SK-N-SH (cell line): Measurements from ENCODE around the gene BHMT. TPM values are rescaled to one million over a fixed set of nuclear protein-coding genes. Genes with fewer than 3 reads are reported as not detected.

ENCODE experiments used
- CTCF ChIA-PET: fragments of 300-600, 350-600 bp; formaldehyde crosslinking; extraction: SDS; loops from one replicate; lab custom pipeline; 2021; lab: Yijun Ruan, JAX
- POLR2A ChIA-PET: fragments of 350-600 bp; sonication (Branson Sonifier 250); formaldehyde crosslinking; extraction: SDS; loops from one replicate; lab custom pipeline; 2020; ENCODE audit warnings: antibody characterized with exemption, inconsistent platforms; lab: Yijun Ruan, JAX
- DNase-seq: peaks from one replicate; pipeline ENCODE4 v3.0.0; 2012
- H2AFZ ChIP-seq: fragments of 200-600 bp; sonication (generic); 2 replicates; pipeline ENCODE4 v1.8.1; 2016; ENCODE audit warnings: antibody characterized with exemption, mild to moderate bottlenecking, low read depth
- H3F3A ChIP-seq: fragments of 200-600 bp; sonication (generic); replicated peaks from 2 replicates; pipeline ENCODE3; 2016; ENCODE audit warnings: antibody characterized with exemption, mild to moderate bottlenecking; ENCODE audit not compliant: insufficient read depth
- H3K27ac ChIP-seq, 2 experiments: fragments of 200-500 bp in 1 of 2; fragments of 200-600 bp in 1 of 2; sonication (Bioruptor generic) in 1 of 2; sonication (generic), shearing (Covaris generic) in 1 of 2; 2 replicates each; pipeline versions ENCODE4 v1.5.1 to v1.6.1; 2014 to 2016; ENCODE audit warnings: low read depth in 2 of 2, inconsistent platforms in 1 of 2, low read length in 1 of 2, mild to moderate bottlenecking in 1 of 2, mixed read lengths in 1 of 2
- H3K27me3 ChIP-seq: fragments of 200-600 bp; sonication (generic), shearing (Covaris generic); 2 replicates; pipeline ENCODE4 v1.6.1; 2016; ENCODE audit warnings: mixed run types; ENCODE audit not compliant: insufficient read depth
- H3K36me3 ChIP-seq, 2 experiments: fragments of 200-500 bp in 1 of 2; fragments of 200-600 bp in 1 of 2; sonication (Bioruptor generic) in 1 of 2; sonication (generic) in 1 of 2; replicated peaks in 1 of 2; 2 replicates each; pipeline versions ENCODE3 to v1.5.1; 2014 to 2016; ENCODE audit warnings: low read length in 1 of 2, mild to moderate bottlenecking in 1 of 2; ENCODE audit not compliant: insufficient read depth in 2 of 2, control insufficient read depth in 1 of 2
- H3K4me1 ChIP-seq, 2 experiments: fragments of 200-500 bp in 1 of 2; fragments of 200-600 bp in 1 of 2; sonication (Bioruptor generic) in 1 of 2; sonication (generic), shearing (Covaris generic) in 1 of 2; 2 replicates each; pipeline versions ENCODE4 v1.5.1 to v1.6.1; 2014 to 2016; ENCODE audit warnings: low read depth in 1 of 2, low read length in 1 of 2, mixed run types in 1 of 2; ENCODE audit not compliant: insufficient read depth in 2 of 2, control insufficient read depth in 1 of 2
- H3K4me2 ChIP-seq: fragments of 200-600 bp; sonication (generic), shearing (Covaris generic); 2 replicates; pipeline ENCODE4 v1.6.1; 2017; ENCODE audit warnings: mixed run types
- H3K4me3 ChIP-seq, 2 experiments: fragments of 200-500 bp in 1 of 2; fragments of 200-600 bp in 1 of 2; sonication (Bioruptor generic) in 1 of 2; sonication (generic), shearing (Covaris generic) in 1 of 2; 2 replicates each; pipeline versions ENCODE4 v1.5.1 to v1.8.1; 2014 to 2016; ENCODE audit warnings: low read depth in 2 of 2, inconsistent platforms in 1 of 2, low read length in 1 of 2, mild to moderate bottlenecking in 1 of 2, mixed read lengths in 1 of 2, moderate library complexity in 1 of 2
- H3K79me2 ChIP-seq: fragments of 200-600 bp; sonication (generic); 2 replicates; pipeline ENCODE4 v1.8.1; 2017; ENCODE audit warnings: mild to moderate bottlenecking; ENCODE audit not compliant: insufficient read depth
- H3K9ac ChIP-seq: fragments of 200-600 bp; sonication (generic); 2 replicates; pipeline ENCODE4 v1.6.1; 2017; ENCODE audit warnings: mixed run types
- H3K9me2 ChIP-seq: fragments of 200-600 bp; sonication (generic); 2 replicates; pipeline ENCODE4 v1.6.1; 2017; ENCODE audit warnings: mixed run types
- H3K9me3 ChIP-seq: fragments of 200-600 bp; sonication (generic); 2 replicates; pipeline ENCODE4 v1.6.1; 2017; ENCODE audit warnings: mixed run types, mild to moderate bottlenecking, moderate library complexity
- H4K20me1 ChIP-seq: fragments of 200-600 bp; sonication (generic); 2 replicates; pipeline ENCODE4 v1.6.1; 2017; ENCODE audit warnings: mild to moderate bottlenecking, mixed run types; ENCODE audit not compliant: insufficient read depth
- CHD2 ChIP-seq: fragments of 150-350 bp; IDR thresholded peaks from 2 replicates; pipeline ENCODE4 v1.6.1; 2018; ENCODE audit warnings: low read length; ENCODE audit not compliant: partially characterized antibody
- CTCF ChIP-seq: fragments of 200-600 bp; sonication (generic); IDR thresholded peaks from 2 replicates; pipeline ENCODE4 v1.6.1; 2017; ENCODE audit warnings: antibody characterized with exemption, mild to moderate bottlenecking, moderate library complexity
- EP300 ChIP-seq, 2 experiments: IDR thresholded peaks; 2 replicates each; pipeline versions ENCODE4 v1.4.0 to v1.6.1; 2012; ENCODE audit warnings: borderline replicate concordance in 1 of 2, low read depth in 1 of 2, low read length in 1 of 2
- EZH2phosphoT487 ChIP-seq: fragments of 200-600 bp; sonication (generic); IDR thresholded peaks from 2 replicates; pipeline ENCODE4 v1.6.1; 2017; ENCODE audit warnings: low read depth, mixed run types, mild to moderate bottlenecking, antibody characterized with exemption, moderate library complexity, borderline replicate concordance
- FOXJ3 ChIP-seq: sonication (generic); formaldehyde crosslinking; IDR thresholded peaks from 2 replicates; pipeline ENCODE4 v1.5.1; 2020; ENCODE audit warnings: mild to moderate bottlenecking, missing genetic modification reagents
- IRF3 ChIP-seq: fragments of 150-350 bp; IDR thresholded peaks from 2 replicates; pipeline ENCODE4 v1.6.1; 2016; ENCODE audit warnings: mild to moderate bottlenecking, low read depth, low read length
- MAX ChIP-seq: IDR thresholded peaks from 2 replicates; pipeline ENCODE4 v1.4.0; 2012; ENCODE audit warnings: low read depth
- MEF2A ChIP-seq: IDR thresholded peaks from 2 replicates; pipeline ENCODE4 v1.4.0; 2012; ENCODE audit warnings: low read depth, borderline replicate concordance
- MXI1 ChIP-seq: IDR thresholded peaks from 2 replicates; pipeline ENCODE4 v1.6.1; 2012; ENCODE audit warnings: mild to moderate bottlenecking, low read depth, low read length, improper control_type of control experiment
- RAD21 ChIP-seq: IDR thresholded peaks from 2 replicates; pipeline ENCODE4 v1.6.1; 2012; ENCODE audit warnings: mild to moderate bottlenecking, low read length
- RCOR1 ChIP-seq: fragments of 150-350 bp; IDR thresholded peaks from 2 replicates; pipeline ENCODE4 v1.6.1; 2017; ENCODE audit warnings: antibody characterized with exemption, low read length
- REST ChIP-seq: IDR thresholded peaks from 2 replicates; pipeline ENCODE4 v1.6.1; 2012; ENCODE audit warnings: mild to moderate bottlenecking, low read depth, low read length, moderate library complexity
- RXRA ChIP-seq: IDR thresholded peaks from 2 replicates; pipeline ENCODE4 v1.4.0; 2012; ENCODE audit warnings: low read depth, mild to moderate bottlenecking, borderline replicate concordance
- SIN3A ChIP-seq: IDR thresholded peaks from 2 replicates; pipeline ENCODE4 v1.6.1; 2012; ENCODE audit warnings: low read depth, mild to moderate bottlenecking, low read length, moderate library complexity, borderline replicate concordance
- USF2 ChIP-seq: fragments of 150-350 bp; IDR thresholded peaks from 2 replicates; pipeline ENCODE4 v1.6.1; 2017; ENCODE audit warnings: antibody characterized with exemption, low read length, low read depth, borderline replicate concordance
- YY1 ChIP-seq: IDR thresholded peaks from 2 replicates; pipeline ENCODE4 v1.4.0; 2012; ENCODE audit warnings: low read depth, mild to moderate bottlenecking
- ZBTB33 ChIP-seq: IDR thresholded peaks from 2 replicates; pipeline ENCODE4 v1.4.0; 2012; ENCODE audit warnings: low read depth, borderline replicate concordance
- WGBS: methylation state at CpG from one replicate; pipeline ENCODE4 v1.1.6; 2017; ENCODE audit warnings: low lambda C conversion rate; 5-methylcytosine and 5-hydroxymethylcytosine counted together
- polyA plus RNA-seq, 3 experiments: library from polyadenylated mRNA; depleted of rRNA; stranded (reverse); fragments of >200 nt; gene quantifications; 2 replicates each; pipeline ENCODE4 v1.2.3, GENCODE V29; 2012

Gene BHMT
- polyA plus RNA-seq, 1 of the 3 experiments (the other 2 are of a cell fraction), result not detected

- H3K79me2 ChIP-seq, result no peaks in the 10 kb centered on the region
- WGBS, result 29% methylated on average over 2 of the region's 2 CpGs
- H3K4me2 ChIP-seq, result no peak overlapping the region
- no peak overlapping the region for H3K27ac ChIP-seq
- H3K4me3 ChIP-seq, result no peak overlapping the region
- no peaks in the 10 kb centered on the region for H3K36me3 ChIP-seq
- H3K4me1 ChIP-seq, result no peaks in the 10 kb centered on the region
- no peak for DNase-seq
- no peaks in the 10 kb centered on the region for H3F3A ChIP-seq
- TF ChIP-seq FOXJ3 (CRISPR knock-in tag), result no peak
- TF ChIP-seq EZH2phosphoT487, result no peak
- no peak for TF ChIP-seq RXRA
- TF ChIP-seq ZBTB33, result no peak
- TF ChIP-seq YY1, result no peak
- no peak for TF ChIP-seq SIN3A
- TF ChIP-seq MEF2A, result no peak
- TF ChIP-seq MXI1, result no peak
- no peak for TF ChIP-seq CHD2
- 0 out of 2 replicates have a peak overlapping the region, but pooled peaks have one; percentile 46 for H2AFZ ChIP-seq
- no peaks in the 10 kb centered on the region for H3K9me2 ChIP-seq
- no peaks in the 10 kb centered on the region for H4K20me1 ChIP-seq
- POLR2A ChIA-PET, result no interaction called here
- no peak overlapping the region for H3K9ac ChIP-seq
- H3K9me3 ChIP-seq, result no peaks in the 10 kb centered on the region
- no peaks in the 10 kb centered on the region for H3K27me3 ChIP-seq
- CTCF ChIA-PET, result no interaction called here
Measured at GRCh38 chr5:79086116-79086515, 25.5 kb upstream of the BHMT start.

GRCh38 chr5:79088507-79088906 is 23.1 kb upstream of the BHMT start:
- POLR2A ChIA-PET, result no interaction called here
- H3K4me2 ChIP-seq, result no peak overlapping the region
- no peak for TF ChIP-seq CHD2
- TF ChIP-seq IRF3, result no peak
- TF ChIP-seq SIN3A, result no peak
- no peak for TF ChIP-seq FOXJ3 (CRISPR knock-in tag)
- no peak for TF ChIP-seq REST
- no peak for TF ChIP-seq RCOR1
- TF ChIP-seq CTCF, result no peak
- TF ChIP-seq MAX, result no peak
- no peak for TF ChIP-seq EP300 (IDR thresholded peaks at IDR 0.05; ENCODE audit: borderline replicate concordance in 1 of 2, low read depth in 1 of 2, low read length in 1 of 2)
- no peak for TF ChIP-seq USF2
- TF ChIP-seq RAD21, result no peak

More at GRCh38 chr5:79088507-79088906, 23.1 kb upstream of the BHMT start:
- Histone ChIP-seq H2AFZ (no peak overlapping the region), H3F3A (no peaks in the 10 kb centered on the region), H3K36me3 (no peaks in the 10 kb centered on the region), H3K4me3 (no peak overlapping the region), H4K20me1 (no peaks in the 10 kb centered on the region), H3K79me2 (no peaks in the 10 kb centered on the region), H3K9me2 (no peaks in the 10 kb centered on the region), H3K27ac (no peak overlapping the region), H3K4me1 (peaks cover 0 to 6% of the 10 kb centered on the region in 2 experiments; a peak in 2 of 4 replicates), H3K27me3 (no peaks in the 10 kb centered on the region), H3K9me3 (no peaks in the 10 kb centered on the region), H3K9ac (no peak overlapping the region)
- CTCF ChIA-PET, result interaction anchor here (0.7 kb wide), 1 partner anchor 68 kb away, joined by 3 read pairs; no protein-coding TSS in a partner anchor
- 83% methylated on average over 4 of the region's 4 CpGs for WGBS
- DNase-seq, result no peak
